AG04450 (cell line): ENCODE results near the gene TADA2B. TPM values are rescaled to one million over a fixed set of nuclear protein-coding genes. Genes with fewer than 3 reads are reported as not detected.

Experiments used
- CTCF ChIA-PET: fragments of 300-600, 350-600 bp; formaldehyde crosslinking; extraction: SDS; loops from one replicate; lab custom pipeline; 2022; ENCODE audit warnings: antibody characterized with exemption, inconsistent platforms; lab: Charles Lee
- POLR2A ChIA-PET: fragments of 350-600 bp; formaldehyde crosslinking; extraction: SDS; loops from one replicate; lab custom pipeline; 2021; ENCODE audit warnings: antibody characterized with exemption, inconsistent platforms; lab: Yijun Ruan, JAX
- DNase-seq: peaks from one replicate; pipeline ENCODE4 v3.0.0-alpha.2; 2011; ENCODE audit warnings: low read depth, low spot score
- H3K27ac ChIP-seq: one replicate; pipeline ENCODE4 v1.5.1; 2012; ENCODE audit warnings: low read depth, low read length, control low read depth
- H3K27me3 ChIP-seq: one replicate; pipeline ENCODE4 v1.6.0; 2012; ENCODE audit warnings: low read length; ENCODE audit not compliant: control insufficient read depth, insufficient read depth
- H3K4me3 ChIP-seq: 2 replicates; pipeline ENCODE4 v1.5.1; 2011; ENCODE audit warnings: mild to moderate bottlenecking, low read depth, low read length, control low read depth
- H3K9me3 ChIP-seq: 2 replicates; pipeline ENCODE4 v1.5.1; 2012; ENCODE audit warnings: low read length; ENCODE audit not compliant: control insufficient read depth, insufficient read depth
- CTCF ChIP-seq: IDR thresholded peaks from 2 replicates; pipeline ENCODE4 v1.5.1; 2011; ENCODE audit warnings: low read depth, low read length, control low read depth, inconsistent platforms
- polyA plus RNA-seq: library from polyadenylated mRNA; depleted of rRNA; stranded (reverse); fragments of >200 nt; gene quantifications from 2 replicates; pipeline ENCODE4 v1.2.3, GENCODE V29; 2011

Gene TADA2B
- polyA plus RNA-seq, 1 experiment, result 6.4 TPM

GRCh38 chr4:7017446-7018048 is 25.6 kb upstream of the TADA2B start:
- H3K27me3 ChIP-seq, result no peaks in the 10 kb centered on the region
- H3K27ac ChIP-seq, result no peak overlapping the region
- ChIA-PET POLR2A (interaction anchor here (0.8 kb wide), 1 partner anchor 25 kb away, joined by 4 read pairs; a partner anchor contains a TSS), CTCF (interaction anchor here (1.4 kb wide), 1 partner anchor 25 kb away, joined by 8 read pairs; the partner anchor contains the start of gene TADA2B)
- no peak overlapping the region for H3K4me3 ChIP-seq
- no peaks in the 10 kb centered on the region for H3K9me3 ChIP-seq
- TF ChIP-seq CTCF, result no peak
- DNase-seq, result no peak

GRCh38 chr4:7018281-7018680 is 24.9 kb upstream of the TADA2B start:
- Histone ChIP-seq H3K27me3 (no peaks in the 10 kb centered on the region), H3K27ac (no peak overlapping the region), H3K9me3 (no peaks in the 10 kb centered on the region), H3K4me3 (no peak overlapping the region)
- ChIA-PET POLR2A (no interaction called here), CTCF (interaction anchor here (1.4 kb wide), 1 partner anchor 25 kb away, joined by 8 read pairs; the partner anchor contains the start of gene TADA2B)
- no peak for DNase-seq
- no peak for TF ChIP-seq CTCF

- ChIA-PET POLR2A (no interaction called here), CTCF (no interaction called here)
- H3K27me3 ChIP-seq, result no peaks in the 10 kb centered on the region
- H3K27ac ChIP-seq, result no peak overlapping the region
- no peaks in the 10 kb centered on the region for H3K9me3 ChIP-seq
- DNase-seq, result no peak
- no peak for TF ChIP-seq CTCF
- no peak overlapping the region for H3K4me3 ChIP-seq
Observed at GRCh38 chr4:7019367-7019766, 23.8 kb upstream of the TADA2B start.

GRCh38 chr4:7020290-7020689 is 22.9 kb upstream of the TADA2B start:
- no peak for TF ChIP-seq CTCF
- Histone ChIP-seq H3K4me3 (no peak overlapping the region), H3K9me3 (no peaks in the 10 kb centered on the region), H3K27me3 (no peaks in the 10 kb centered on the region), H3K27ac (no peak overlapping the region)
- CTCF ChIA-PET, result interaction anchor here (2.2 kb wide), 1 partner anchor 22 kb away, joined by 13 read pairs; a partner anchor contains a TSS
- DNase-seq, result no peak
- POLR2A ChIA-PET, result interaction anchor here (0.6 kb wide), 1 partner anchor 50 kb away, joined by 4 read pairs; no protein-coding TSS in a partner anchor

- Histone ChIP-seq H3K4me3 (no peak overlapping the region), H3K27ac (no peak overlapping the region), H3K9me3 (no peaks in the 10 kb centered on the region), H3K27me3 (no peaks in the 10 kb centered on the region)
- no peak for DNase-seq
- ChIA-PET CTCF (interaction anchor here (0.7 to 2.2 kb wide), 2 partner anchors 22 to 50 kb away, joined by 3 to 13 read pairs; a partner anchor contains a TSS), POLR2A (no interaction called here)
- no peak for TF ChIP-seq CTCF
Observed at GRCh38 chr4:7020856-7021255, 22.3 kb upstream of the TADA2B start.
